B cell (primary cell): ENCODE data around the gene SCUBE1. TPM values are rescaled to one million over a fixed set of nuclear protein-coding genes. Genes with fewer than 3 reads are reported as not detected.

Experiments used
- ATAC-seq: fragments of 200-7000 bp; cut with Tn5 transposase; one replicate; pipeline ENCODE4 v1.10.0; 2021; ENCODE audit warnings: low read depth, mild to moderate bottlenecking, moderate number of reproducible peaks, moderate library complexity
- CTCF ChIA-PET: fragments of 350-600 bp; sonication (Branson Sonifier 250); formaldehyde crosslinking; loops from one replicate; lab custom pipeline; 2021; ENCODE audit warnings: antibody characterized with exemption, inconsistent platforms; lab: Charles Lee
- POLR2A ChIA-PET: fragments of 350-600 bp; sonication (Branson Sonifier 250); formaldehyde crosslinking; loops from one replicate; lab custom pipeline; 2021; ENCODE audit warnings: antibody characterized with exemption; lab: Charles Lee
- DNase-seq: peaks from one replicate; pipeline ENCODE4 v3.0.0; 2013
- H2AFZ ChIP-seq: 2 replicates; pipeline ENCODE4 v1.6.1; 2012; ENCODE audit warnings: mild to moderate bottlenecking, low read depth, low read length; ENCODE audit not compliant: insufficient read depth, poor library complexity, severe bottlenecking
- H3K27ac ChIP-seq, 2 donors: 1 replicate in 1 of 2; 2 replicates in 1 of 2; pipeline ENCODE4 v1.5.1; 2012 to 2013; ENCODE audit warnings: low read length in 2 of 2, mild to moderate bottlenecking in 2 of 2, moderate library complexity in 1 of 2
- H3K27me3 ChIP-seq, 4 experiments: fragments of 200-600 bp in 1 of 4; sonication (generic) in 1 of 4; replicated peaks in 1 of 4; 1 replicate in 2 of 4; 2 replicates in 2 of 4; pipeline versions ENCODE4 v1.6.1 to v1.7.0; 2013 to 2016; ENCODE audit warnings: low read length in 3 of 4, mild to moderate bottlenecking in 2 of 4, mixed read lengths in 1 of 4, moderate library complexity in 1 of 4; ENCODE audit not compliant: insufficient read depth in 4 of 4, control insufficient read depth in 3 of 4; ENCODE audit errors: control extremely low read depth in 1 of 4
- H3K36me3 ChIP-seq, 2 experiments: replicated peaks in 1 of 2; 1 replicate in 1 of 2; 2 replicates in 1 of 2; pipeline versions ENCODE4 v1.6.1 to v1.7.1; 2013; ENCODE audit warnings: low read length in 1 of 2; ENCODE audit not compliant: insufficient read depth in 2 of 2, control insufficient read depth in 1 of 2; ENCODE audit errors: control extremely low read depth in 1 of 2, extremely low read depth in 1 of 2
- H3K4me1 ChIP-seq, 2 donors: fragments of 200-600 bp in 1 of 2; sonication (generic) in 1 of 2; 1 replicate in 1 of 2; 2 replicates in 1 of 2; pipeline versions ENCODE4 v1.5.1 to v1.6.1; 2013 to 2017; ENCODE audit warnings: low read length in 2 of 2; ENCODE audit not compliant: control insufficient read depth in 2 of 2, insufficient read depth in 2 of 2
- H3K4me2 ChIP-seq: replicated peaks from 2 replicates; pipeline ENCODE3; 2012; ENCODE audit warnings: mild to moderate bottlenecking, low read depth, low read length; ENCODE audit not compliant: poor library complexity, severe bottlenecking
- H3K4me3 ChIP-seq, 5 experiments: fragments of 200-600 bp in 1 of 5; sonication (generic) in 1 of 5; 1 replicate in 3 of 5; 2 replicates in 2 of 5; pipeline versions ENCODE4 v1.5.1 to v1.7.0; 2011 to 2016; ENCODE audit warnings: low read length in 4 of 5, mild to moderate bottlenecking in 4 of 5, low read depth in 2 of 5, control low read depth in 1 of 5, moderate library complexity in 1 of 5; ENCODE audit not compliant: insufficient read depth in 1 of 5; ENCODE audit errors: control extremely low read depth in 1 of 5, extremely low read depth in 1 of 5
- H3K79me2 ChIP-seq: fragments of 200-600 bp; sonication (generic); one replicate; pipeline ENCODE4 v1.6.0; 2016; ENCODE audit warnings: low read length; ENCODE audit not compliant: control insufficient read depth, insufficient read depth
- H3K9ac ChIP-seq: fragments of 200-600 bp; sonication (generic); 2 replicates; pipeline ENCODE4 v1.6.1; 2017; ENCODE audit warnings: mild to moderate bottlenecking, low read length, moderate library complexity
- H3K9me3 ChIP-seq, 3 donors: one replicate each; pipeline versions ENCODE4 v1.6.1 to v1.7.1; 2013; ENCODE audit warnings: low read length in 2 of 3; ENCODE audit not compliant: control insufficient read depth in 2 of 3, insufficient read depth in 1 of 3; ENCODE audit errors: control extremely low read depth in 1 of 3
- H4K20me1 ChIP-seq: 2 replicates; pipeline ENCODE4 v1.6.0; 2012; ENCODE audit warnings: mild to moderate bottlenecking, low read length; ENCODE audit not compliant: insufficient read depth, control insufficient read depth, poor library complexity, severe bottlenecking
- H3K27ac Mint-ChIP-seq: one replicate; pipeline ENCODE4 v1.8.0; 2021; ENCODE audit warnings: mixed read lengths
- H3K27me3 Mint-ChIP-seq: one replicate; pipeline ENCODE4 v1.8.0; 2021; ENCODE audit warnings: mixed read lengths
- H3K4me1 Mint-ChIP-seq: one replicate; pipeline ENCODE4 v1.8.0; 2021; ENCODE audit warnings: mixed read lengths
- H3K4me3 Mint-ChIP-seq: one replicate; pipeline ENCODE4 v1.8.0; 2021; ENCODE audit warnings: mixed read lengths
- H3K9me3 Mint-ChIP-seq: one replicate; pipeline ENCODE4 v1.8.0; 2022; ENCODE audit warnings: mixed read lengths; ENCODE audit not compliant: insufficient read depth
- EZH2 ChIP-seq: IDR thresholded peaks from 2 replicates; pipeline ENCODE4 v1.6.1; 2012; ENCODE audit warnings: borderline replicate concordance, low read depth, mild to moderate bottlenecking, moderate library complexity, low read length; ENCODE audit not compliant: insufficient read depth, poor library complexity, severe bottlenecking
- WGBS: methylation state at CpG from one replicate; pipeline ENCODE4 v1.1.5; 2013; ENCODE audit warnings: missing lambda C conversion rate; ENCODE audit not compliant: insufficient coverage; 5-methylcytosine and 5-hydroxymethylcytosine counted together
- intact Hi-C: fragments of 100-400 bp; cut with micrococcal nuclease; formaldehyde crosslinking; loops from one replicate; pipeline ENCODE4 v1.10.0; 2022
- polyA plus RNA-seq: library from polyadenylated mRNA; depleted of rRNA; stranded (reverse); fragments of >200 nt; gene quantifications from 2 replicates; pipeline ENCODE4 v1.2.3, GENCODE V29; 2012
- total RNA-seq, 2 donors: library from RNA; stranded (reverse); fragments of 120-200 nt in 1 of 2; gene quantifications; 1 replicate in 1 of 2; 2 replicates in 1 of 2; pipeline versions ENCODE4 v1.2.3 to v1.2.4, GENCODE V29; 2013 to 2022
- TF ChIP-seq, protein P1 (sequence below): fragments of 200-600 bp; IDR thresholded peaks from one replicate; pipeline ENCODE4 v1.8.0; 2022; ENCODE audit warnings: antibody characterized with exemption, mild to moderate bottlenecking

The SCUBE1 gene
- total and polyA plus RNA-seq, 2 donors (not counting 1 experiment from before 2014, with no cell fraction given), result not detected

DNA sequence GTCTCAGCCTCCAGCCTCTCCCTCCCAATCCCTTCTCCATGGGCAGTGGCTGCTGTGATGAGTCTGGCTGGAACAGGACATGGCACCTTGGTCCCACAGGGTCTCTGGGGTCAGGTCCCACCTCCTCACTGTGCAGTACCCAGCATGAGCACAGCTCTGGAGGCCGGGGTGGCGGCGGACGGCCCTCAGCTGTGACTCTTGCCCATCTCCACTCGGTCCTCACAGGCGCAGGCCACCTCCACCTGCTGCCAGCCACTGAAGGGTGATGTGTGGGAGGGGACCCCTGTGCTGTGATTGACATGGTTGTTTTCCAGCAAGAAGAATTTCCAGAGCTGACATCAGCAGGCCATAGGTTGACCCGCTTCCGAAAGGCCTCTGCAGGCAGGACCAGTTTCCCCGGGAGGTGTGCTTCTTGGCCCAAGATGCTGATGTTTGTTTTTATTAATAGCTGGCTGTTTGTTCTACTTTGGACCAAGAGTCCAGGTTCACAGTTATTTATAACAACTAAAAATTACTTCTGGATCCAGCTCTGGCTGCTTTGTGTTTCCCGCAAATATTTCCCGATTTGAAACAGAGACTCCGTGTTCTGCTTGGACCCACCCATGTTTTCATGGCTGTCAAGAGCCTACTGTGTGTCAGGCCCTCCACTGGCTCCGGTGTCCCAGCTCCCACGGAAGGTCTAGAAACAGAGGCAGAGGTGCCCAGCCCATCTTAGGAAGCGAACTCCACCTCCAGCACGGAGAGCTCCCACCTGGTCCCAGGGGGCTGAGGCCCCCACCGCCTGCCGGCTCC, 45.7 kb downstream of the SCUBE1 start:
- intact Hi-C loops, result no loop called here
- Mint-ChIP-seq H3K27me3 (no peaks in the 10 kb centered on the region), H3K4me1 (no peaks in the 10 kb centered on the region), H3K27ac (no peak overlapping the region), H3K4me3 (no peak overlapping the region), H3K9me3 (no peaks in the 10 kb centered on the region)
- no peak overlapping the region for H3K4me2 ChIP-seq
- WGBS, result 91% methylated on average over 17 of the region's 18 CpGs
- no peak overlapping the region for H3K27ac ChIP-seq
- no peak for TF ChIP-seq EZH2
- TF ChIP-seq, protein P1, sequence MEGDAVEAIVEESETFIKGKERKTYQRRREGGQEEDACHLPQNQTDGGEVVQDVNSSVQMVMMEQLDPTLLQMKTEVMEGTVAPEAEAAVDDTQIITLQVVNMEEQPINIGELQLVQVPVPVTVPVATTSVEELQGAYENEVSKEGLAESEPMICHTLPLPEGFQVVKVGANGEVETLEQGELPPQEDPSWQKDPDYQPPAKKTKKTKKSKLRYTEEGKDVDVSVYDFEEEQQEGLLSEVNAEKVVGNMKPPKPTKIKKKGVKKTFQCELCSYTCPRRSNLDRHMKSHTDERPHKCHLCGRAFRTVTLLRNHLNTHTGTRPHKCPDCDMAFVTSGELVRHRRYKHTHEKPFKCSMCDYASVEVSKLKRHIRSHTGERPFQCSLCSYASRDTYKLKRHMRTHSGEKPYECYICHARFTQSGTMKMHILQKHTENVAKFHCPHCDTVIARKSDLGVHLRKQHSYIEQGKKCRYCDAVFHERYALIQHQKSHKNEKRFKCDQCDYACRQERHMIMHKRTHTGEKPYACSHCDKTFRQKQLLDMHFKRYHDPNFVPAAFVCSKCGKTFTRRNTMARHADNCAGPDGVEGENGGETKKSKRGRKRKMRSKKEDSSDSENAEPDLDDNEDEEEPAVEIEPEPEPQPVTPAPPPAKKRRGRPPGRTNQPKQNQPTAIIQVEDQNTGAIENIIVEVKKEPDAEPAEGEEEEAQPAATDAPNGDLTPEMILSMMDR, result no peak
- ChIA-PET POLR2A (no interaction called here), CTCF (no interaction called here)
- H3K4me1 ChIP-seq, result no peaks in the 10 kb centered on the region
- no peaks in the 10 kb centered on the region for H3K79me2 ChIP-seq
- H2AFZ ChIP-seq, result no peak overlapping the region
- no peaks in the 10 kb centered on the region for H3K9me3 ChIP-seq
- ATAC-seq (no peak), DNase-seq (no peak)
- H4K20me1 ChIP-seq, result no peaks in the 10 kb centered on the region
- no peak overlapping the region for H3K9ac ChIP-seq
- H3K36me3 ChIP-seq, result no peaks in the 10 kb centered on the region
- H3K27me3 ChIP-seq, result no peaks in the 10 kb centered on the region
- H3K4me3 ChIP-seq, result no peak overlapping the region

DNA sequence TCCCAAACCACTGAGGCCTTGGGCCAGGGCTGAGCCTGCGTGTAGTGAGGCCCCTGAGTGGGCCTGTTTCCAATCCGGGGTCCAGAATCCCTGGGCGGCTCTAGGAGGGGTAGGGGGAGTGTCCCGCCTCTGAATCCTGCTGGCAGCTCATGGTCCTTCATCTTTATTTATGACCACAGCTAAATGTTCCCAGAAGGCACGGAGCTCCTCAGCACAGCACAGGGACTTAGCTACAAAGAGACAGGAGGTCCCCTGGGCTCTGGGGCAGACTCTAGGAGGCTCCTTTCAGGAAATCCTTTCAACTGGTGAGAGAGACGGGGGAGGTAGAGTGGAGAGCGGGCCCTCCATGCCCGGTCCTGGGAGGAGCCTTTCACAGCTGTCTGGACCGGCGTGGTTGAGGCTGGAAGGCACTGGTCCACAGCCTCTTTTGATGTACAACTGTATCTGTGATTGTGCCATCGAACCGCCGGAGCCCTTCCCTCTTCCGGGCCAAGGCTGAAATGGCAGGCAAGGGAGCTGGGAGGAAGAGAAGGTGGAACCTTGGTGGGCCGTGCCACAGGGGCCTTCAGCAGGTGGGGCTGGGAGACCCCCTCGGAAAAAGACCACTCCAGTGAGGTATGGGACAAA, 46.8 kb downstream of the SCUBE1 start:
- Histone ChIP-seq H3K36me3 (no peaks in the 10 kb centered on the region), H3K27me3 (no peaks in the 10 kb centered on the region), H2AFZ (no peak overlapping the region), H3K4me1 (no peaks in the 10 kb centered on the region), H3K9me3 (no peaks in the 10 kb centered on the region), H4K20me1 (no peaks in the 10 kb centered on the region), H3K9ac (no peak overlapping the region), H3K4me3 (no peak overlapping the region), H3K27ac (no peak overlapping the region), H3K4me2 (no peak overlapping the region), H3K79me2 (no peaks in the 10 kb centered on the region)
- TF ChIP-seq EZH2, result no peak
- TF ChIP-seq, protein P1, result no peak
- intact Hi-C loops, result no loop called here
- Mint-ChIP-seq H3K27ac (no peak overlapping the region), H3K4me3 (no peak overlapping the region), H3K4me1 (no peaks in the 10 kb centered on the region), H3K27me3 (no peaks in the 10 kb centered on the region), H3K9me3 (no peaks in the 10 kb centered on the region)
- ChIA-PET POLR2A (no interaction called here), CTCF (no interaction called here)
- 55% methylated on average over 8 of the region's 16 CpGs for WGBS
- ATAC-seq (no peak), DNase-seq (no peak)
